ENCODE measurements around the gene C7orf25.

Gene C7orf25

DNA sequence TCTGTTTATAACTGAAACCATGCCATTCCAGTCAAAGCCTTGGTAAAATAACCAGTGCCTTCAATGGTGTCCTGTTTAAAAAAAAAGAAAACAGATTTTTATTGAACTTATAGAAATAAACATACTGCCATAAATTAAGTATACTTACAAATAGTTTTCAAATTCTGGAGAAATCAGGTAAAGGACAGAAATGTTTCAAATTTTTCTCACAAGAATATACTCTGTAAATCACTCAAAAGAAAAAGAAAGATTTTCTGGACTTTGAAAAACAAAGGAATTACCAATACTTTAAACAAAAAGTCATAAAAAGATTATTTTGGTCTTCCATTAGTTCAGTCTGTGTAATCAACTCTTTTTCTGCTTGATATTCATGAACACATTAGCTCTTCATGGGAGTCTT is 44.2 kb upstream of the C7orf25 start:
- Histone ChIP-seq H2BK15ac (ENCODE audit: low read depth, poor library complexity, severe bottlenecking) (no peak overlapping the region), H2BK12ac (ENCODE audit: low read length in 2 of 2) (no peak overlapping the region), H2BK120ac (ENCODE audit: low read depth, low read length) (no peak overlapping the region), H4K8ac (ENCODE audit: low read length) (no peak overlapping the region), H3K18ac (ENCODE audit: low read depth in 1 of 2, low read length in 2 of 2) (no peak overlapping the region), H3K36me3 (ENCODE audit: control insufficient read depth in 1 of 2, insufficient read depth in 2 of 2, low read depth in 1 of 2, low read length in 2 of 2) (no peaks in the 10 kb centered on the region), H3K27ac (ENCODE audit: low read length, poor library complexity, severe bottlenecking) (no peak overlapping the region), H2AFZ (ENCODE audit: low read depth, low read length) (no peak overlapping the region), H3K4me3 (ENCODE audit: insufficient read depth in 1 of 2, low read depth in 1 of 2, low read length in 2 of 2) (no peak overlapping the region), H3K9ac (ENCODE audit: low read length) (no peak overlapping the region), H3K4me1 (ENCODE audit: control insufficient read depth, insufficient read depth, low read depth, low read length) (no peaks in the 10 kb centered on the region), H3K79me1 (replicated peaks; ENCODE audit: low read length, poor library complexity, severe bottlenecking) (no peaks in the 10 kb centered on the region), H4K91ac (ENCODE audit: low read length) (no peak overlapping the region), H3K9me3 (ENCODE audit: control insufficient read depth, low read length) (peaks cover 10% of the 10 kb centered on the region), H3K4ac (ENCODE audit: low read depth in 1 of 2, low read length in 2 of 2) (no peak overlapping the region), H2AK5ac (ENCODE audit: low read length, severe bottlenecking) (no peak overlapping the region), H3K23ac (ENCODE audit: low read length in 2 of 2) (no peak overlapping the region), H2BK5ac (ENCODE audit: low read depth, low read length, poor library complexity, severe bottlenecking) (no peak overlapping the region), H3K27me3 (ENCODE audit: control insufficient read depth in 1 of 2, insufficient read depth in 1 of 2, low read length in 2 of 2) (no peaks in the 10 kb centered on the region), H3K14ac (ENCODE audit: low read length in 2 of 2) (no peak overlapping the region), H3K4me2 (ENCODE audit: low read length, poor library complexity, severe bottlenecking) (no peak overlapping the region)
- DNase-seq, result no peak

DNA sequence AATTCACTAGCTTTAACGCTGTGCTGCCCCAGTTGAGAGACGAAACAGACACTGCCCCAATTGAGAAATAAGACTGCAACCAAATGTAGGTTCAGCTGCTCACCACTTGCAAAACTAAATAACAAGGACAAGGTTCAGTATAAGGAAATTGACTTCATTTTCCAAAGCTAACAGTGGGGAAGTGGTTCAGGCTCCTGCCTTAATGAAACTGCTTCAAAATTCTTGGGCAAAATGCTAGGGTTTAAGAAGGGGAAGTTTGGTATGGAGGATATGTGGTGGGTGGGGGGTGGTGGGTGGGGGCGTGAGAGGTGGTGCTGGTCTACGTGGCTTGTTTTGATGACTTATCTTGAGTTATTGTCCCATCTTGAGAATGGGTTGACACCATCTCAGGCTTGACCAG is 42.1 kb upstream of the C7orf25 start:
- DNase-seq, result no peak
- no peak overlapping the region for H4K91ac ChIP-seq (ENCODE audit: low read length)
- no peaks in the 10 kb centered on the region for H3K27me3 ChIP-seq (ENCODE audit: control insufficient read depth in 1 of 2, insufficient read depth in 1 of 2, low read length in 2 of 2)
- peaks cover 10% of the 10 kb centered on the region for H3K9me3 ChIP-seq (ENCODE audit: control insufficient read depth, low read length)
- no peaks in the 10 kb centered on the region for H3K4me1 ChIP-seq (ENCODE audit: control insufficient read depth, insufficient read depth, low read depth, low read length)
- H3K27ac ChIP-seq (ENCODE audit: low read length, poor library complexity, severe bottlenecking), result no peak overlapping the region
- no peaks in the 10 kb centered on the region for H3K79me1 ChIP-seq (replicated peaks; ENCODE audit: low read length, poor library complexity, severe bottlenecking)
- no peak overlapping the region for H4K8ac ChIP-seq (ENCODE audit: low read length)
- no peak overlapping the region for H3K4ac ChIP-seq (ENCODE audit: low read depth in 1 of 2, low read length in 2 of 2)
- H2BK120ac ChIP-seq (ENCODE audit: low read depth, low read length), result no peak overlapping the region
- H3K36me3 ChIP-seq (ENCODE audit: control insufficient read depth in 1 of 2, insufficient read depth in 2 of 2, low read depth in 1 of 2, low read length in 2 of 2), result no peaks in the 10 kb centered on the region
- no peak overlapping the region for H2BK12ac ChIP-seq (ENCODE audit: low read length in 2 of 2)
- no peak overlapping the region for H2AK5ac ChIP-seq (ENCODE audit: low read length, severe bottlenecking)
- no peak overlapping the region for H2BK15ac ChIP-seq (ENCODE audit: low read depth, poor library complexity, severe bottlenecking)
- 88% methylated on average over 3 of the region's 4 CpGs for WGBS
- H3K4me3 ChIP-seq (ENCODE audit: insufficient read depth in 1 of 2, low read depth in 1 of 2, low read length in 2 of 2), result no peak overlapping the region
- H3K4me2 ChIP-seq (ENCODE audit: low read length, poor library complexity, severe bottlenecking), result no peak overlapping the region
- no peak overlapping the region for H3K23ac ChIP-seq (ENCODE audit: low read length in 2 of 2)
- no peak overlapping the region for H3K9ac ChIP-seq (ENCODE audit: low read length)
- no peak overlapping the region for H3K14ac ChIP-seq (ENCODE audit: low read length in 2 of 2)
- H3K18ac ChIP-seq (ENCODE audit: low read depth in 1 of 2, low read length in 2 of 2), result no peak overlapping the region
- no peak overlapping the region for H2BK5ac ChIP-seq (ENCODE audit: low read depth, low read length, poor library complexity, severe bottlenecking)
- no peak overlapping the region for H2AFZ ChIP-seq (ENCODE audit: low read depth, low read length)

DNA sequence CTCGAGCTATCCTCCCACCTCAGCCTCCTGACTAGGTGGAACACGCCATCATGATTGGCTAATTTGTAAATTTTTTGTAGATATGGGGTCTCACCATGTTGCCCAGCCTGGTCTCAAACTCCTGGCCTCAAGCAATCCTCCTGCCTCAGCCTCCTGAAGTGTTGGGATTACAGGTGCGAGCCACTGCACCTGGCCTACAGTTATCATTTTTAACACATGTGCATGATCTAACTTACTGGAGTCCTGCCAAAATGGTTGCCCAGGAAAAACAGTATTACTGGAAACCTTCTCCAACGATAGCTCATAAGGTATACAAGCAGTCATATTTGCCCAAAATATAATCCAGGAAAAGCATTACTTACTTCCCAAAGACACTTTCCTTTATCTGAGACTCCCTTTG is 40.5 kb upstream of the C7orf25 start:
- Histone ChIP-seq H2AK5ac (ENCODE audit: low read length, severe bottlenecking) (no peak overlapping the region), H3K9ac (ENCODE audit: low read length) (no peak overlapping the region), H3K4me2 (ENCODE audit: low read length, poor library complexity, severe bottlenecking) (no peak overlapping the region), H3K18ac (ENCODE audit: low read depth in 1 of 2, low read length in 2 of 2) (no peak overlapping the region), H2BK12ac (ENCODE audit: low read length in 2 of 2) (no peak overlapping the region), H4K8ac (ENCODE audit: low read length) (no peak overlapping the region), H3K4me3 (ENCODE audit: insufficient read depth in 1 of 2, low read depth in 1 of 2, low read length in 2 of 2) (no peak overlapping the region), H3K36me3 (ENCODE audit: control insufficient read depth in 1 of 2, insufficient read depth in 2 of 2, low read depth in 1 of 2, low read length in 2 of 2) (no peaks in the 10 kb centered on the region), H3K14ac (ENCODE audit: low read length in 2 of 2) (no peak overlapping the region), H2BK5ac (ENCODE audit: low read depth, low read length, poor library complexity, severe bottlenecking) (no peak overlapping the region), H2BK15ac (ENCODE audit: low read depth, poor library complexity, severe bottlenecking) (no peak overlapping the region), H4K91ac (ENCODE audit: low read length) (no peak overlapping the region), H2BK120ac (ENCODE audit: low read depth, low read length) (no peak overlapping the region), H2AFZ (ENCODE audit: low read depth, low read length) (no peak overlapping the region), H3K27ac (ENCODE audit: low read length, poor library complexity, severe bottlenecking) (no peak overlapping the region), H3K4me1 (ENCODE audit: control insufficient read depth, insufficient read depth, low read depth, low read length) (no peaks in the 10 kb centered on the region), H3K79me1 (replicated peaks; ENCODE audit: low read length, poor library complexity, severe bottlenecking) (no peaks in the 10 kb centered on the region), H3K9me3 (ENCODE audit: control insufficient read depth, low read length) (peaks cover 10% of the 10 kb centered on the region), H3K23ac (ENCODE audit: low read length in 2 of 2) (no peak overlapping the region), H3K4ac (ENCODE audit: low read depth in 1 of 2, low read length in 2 of 2) (no peak overlapping the region), H3K27me3 (ENCODE audit: control insufficient read depth in 1 of 2, insufficient read depth in 1 of 2, low read length in 2 of 2) (no peaks in the 10 kb centered on the region)
- DNase-seq, result no peak
- 82% methylated on average over 4 of the region's 4 CpGs for WGBS

DNA sequence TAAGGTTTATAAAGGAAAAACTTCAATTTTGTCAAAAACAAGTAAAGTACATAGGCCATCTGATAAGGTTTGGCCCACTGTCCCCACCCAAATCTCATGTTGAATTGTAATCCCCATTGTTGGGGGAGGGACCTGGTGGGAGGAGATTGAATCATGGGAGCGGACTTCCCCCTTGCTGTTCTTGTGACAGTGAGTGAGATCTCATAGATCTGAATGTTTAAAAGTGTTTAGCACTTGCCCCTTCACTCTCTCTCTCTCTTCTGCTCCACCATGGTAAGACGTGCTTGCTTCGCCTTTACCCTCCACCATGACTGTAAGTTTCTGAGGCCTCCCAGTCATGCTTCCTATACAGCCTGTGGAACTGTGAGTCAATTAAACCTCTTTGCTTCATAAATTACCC is 38.5 kb upstream of the C7orf25 start:
- no peak overlapping the region for H2BK120ac ChIP-seq (ENCODE audit: low read depth, low read length)

More for the DNA sequence above, 38.5 kb upstream of the C7orf25 start:
- no peak overlapping the region for H2AK5ac ChIP-seq (ENCODE audit: low read length, severe bottlenecking)
- no peaks in the 10 kb centered on the region for H3K4me1 ChIP-seq (ENCODE audit: control insufficient read depth, insufficient read depth, low read depth, low read length)
- H3K27me3 ChIP-seq (ENCODE audit: control insufficient read depth in 1 of 2, insufficient read depth in 1 of 2, low read length in 2 of 2), result no peaks in the 10 kb centered on the region
- no peaks in the 10 kb centered on the region for H3K9me3 ChIP-seq (ENCODE audit: control insufficient read depth, low read length)
- no peak overlapping the region for H2BK12ac ChIP-seq (ENCODE audit: low read length in 2 of 2)
- no peak overlapping the region for H4K8ac ChIP-seq (ENCODE audit: low read length)
- H3K18ac ChIP-seq (ENCODE audit: low read depth in 1 of 2, low read length in 2 of 2), result no peak overlapping the region
- H4K91ac ChIP-seq (ENCODE audit: low read length), result no peak overlapping the region
- 42% methylated on average over 2 of the region's 3 CpGs for WGBS
- H2AFZ ChIP-seq (ENCODE audit: low read depth, low read length), result no peak overlapping the region
- H3K23ac ChIP-seq (ENCODE audit: low read length in 2 of 2), result no peak overlapping the region
- H3K27ac ChIP-seq (ENCODE audit: low read length, poor library complexity, severe bottlenecking), result no peak overlapping the region
- H3K4ac ChIP-seq (ENCODE audit: low read depth in 1 of 2, low read length in 2 of 2), result no peak overlapping the region
- H3K14ac ChIP-seq (ENCODE audit: low read length in 2 of 2), result no peak overlapping the region
- H3K4me2 ChIP-seq (ENCODE audit: low read length, poor library complexity, severe bottlenecking), result no peak overlapping the region
- H3K4me3 ChIP-seq (ENCODE audit: insufficient read depth in 1 of 2, low read depth in 1 of 2, low read length in 2 of 2), result no peak overlapping the region
- H3K36me3 ChIP-seq (ENCODE audit: control insufficient read depth in 1 of 2, insufficient read depth in 2 of 2, low read depth in 1 of 2, low read length in 2 of 2), result no peaks in the 10 kb centered on the region
- no peak overlapping the region for H2BK5ac ChIP-seq (ENCODE audit: low read depth, low read length, poor library complexity, severe bottlenecking)
- H2BK15ac ChIP-seq (ENCODE audit: low read depth, poor library complexity, severe bottlenecking), result no peak overlapping the region
- DNase-seq, result no peak
- no peaks in the 10 kb centered on the region for H3K79me1 ChIP-seq (replicated peaks; ENCODE audit: low read length, poor library complexity, severe bottlenecking)
- H3K9ac ChIP-seq (ENCODE audit: low read length), result no peak overlapping the region
